Measurements from ENCODE around the gene RAB3C. TPM values are rescaled to one million over a fixed set of nuclear protein-coding genes. Genes with fewer than 3 reads are reported as not detected.

The RAB3C gene
- total RNA-seq, 6 donors from 2014 or later: 0.09 to 1.1 (median 0.87) TPM; not detected in 2

DNA sequence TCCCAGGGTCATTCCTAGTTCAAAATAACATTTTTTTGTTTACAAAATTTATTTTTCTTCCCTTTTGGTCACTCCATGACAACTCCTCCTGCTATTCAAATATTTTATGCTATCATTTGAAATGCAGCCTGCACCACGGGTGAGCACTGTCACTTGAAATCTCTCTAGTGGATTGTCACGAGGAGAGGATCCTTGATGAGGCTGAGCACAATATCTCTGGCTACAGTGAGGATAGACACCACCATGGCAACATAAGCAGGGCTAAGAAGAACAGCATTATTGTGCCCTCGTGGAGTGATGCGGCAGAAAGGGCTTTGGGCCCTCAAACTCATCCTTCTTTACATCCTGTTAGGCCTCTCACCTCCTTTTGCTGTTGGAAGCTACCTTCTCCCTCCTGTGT lies 321.9 kb downstream of the RAB3C start:
- no peak for ATAC-seq (ENCODE audit: low FRiP score in 2 of 2)
- no peaks in the 10 kb centered on the region for H3K27me3 ChIP-seq
- no peak overlapping the region for H3K4me3 ChIP-seq
- H3K4me1 ChIP-seq: no peaks in the 10 kb centered on the region
- 76 to 79% methylated on average over 4 of the region's 4 CpGs for WGBS, 2 donors
- DNase-seq: no peak
- no peak for TF ChIP-seq POLR2A (IDR thresholded peaks at IDR 0.05)
- no peak for TF ChIP-seq CTCF (IDR thresholded peaks at IDR 0.05)
- no peak for TF ChIP-seq EP300 (IDR thresholded peaks at IDR 0.05)
- no peak for TF ChIP-seq POLR2AphosphoS5 (IDR thresholded peaks at IDR 0.05)
- H3K9me3 ChIP-seq: no peaks in the 10 kb centered on the region
- no peak overlapping the region for H3K27ac ChIP-seq
- H3K36me3 ChIP-seq: no peaks in the 10 kb centered on the region

- Histone ChIP-seq H3K36me3 (no peaks in the 10 kb centered on the region), H3K27me3 (no peaks in the 10 kb centered on the region), H3K4me3 (no peak overlapping the region), H3K4me1 (no peaks in the 10 kb centered on the region), H3K9me3 (no peaks in the 10 kb centered on the region), H3K27ac (no peak overlapping the region)
- no peak for TF ChIP-seq POLR2AphosphoS5 (IDR thresholded peaks at IDR 0.05)
- no peak for TF ChIP-seq POLR2A (IDR thresholded peaks at IDR 0.05)
- no peak for TF ChIP-seq EP300 (IDR thresholded peaks at IDR 0.05)
- TF ChIP-seq CTCF (IDR thresholded peaks at IDR 0.05): no peak
- DNase-seq: no peak
- ATAC-seq (ENCODE audit: low FRiP score in 2 of 2): no peak
Observed at GRCh38 chr5:58905944-58906343, 323.1 kb downstream of the RAB3C start.

Other genes starting within 250 kb of the RAB3C start
- 10 to 100 TPM; 29.4 to 82.5 (median 59.2) TPM for gene PLK2, start 123.0 kb upstream of the RAB3C start, total RNA-seq
- 1 to 10 TPM in 5 of 6 donors, not detected in 1; 1.0 to 8.0 (median 6.4) TPM for gene GAPT, start 91.6 kb upstream of the RAB3C start, total RNA-seq